GM18907 (cell line): ENCODE measurements around the gene KRTAP10-3.
"Not testable (repeated sequence)": the region's sequence is repeated elsewhere in the genome, so short reads cannot be mapped to it uniquely, and the experiment has no call there.

Experiments
- ATAC-seq: cut with Tn5 transposase; IDR thresholded peaks from one replicate; pipeline ENCODE4 v1.9.1; 2021; ENCODE audit warnings: mild to moderate bottlenecking, moderate library complexity; ENCODE audit not compliant: unreplicated experiment

KRTAP10-3 gene

DNA sequence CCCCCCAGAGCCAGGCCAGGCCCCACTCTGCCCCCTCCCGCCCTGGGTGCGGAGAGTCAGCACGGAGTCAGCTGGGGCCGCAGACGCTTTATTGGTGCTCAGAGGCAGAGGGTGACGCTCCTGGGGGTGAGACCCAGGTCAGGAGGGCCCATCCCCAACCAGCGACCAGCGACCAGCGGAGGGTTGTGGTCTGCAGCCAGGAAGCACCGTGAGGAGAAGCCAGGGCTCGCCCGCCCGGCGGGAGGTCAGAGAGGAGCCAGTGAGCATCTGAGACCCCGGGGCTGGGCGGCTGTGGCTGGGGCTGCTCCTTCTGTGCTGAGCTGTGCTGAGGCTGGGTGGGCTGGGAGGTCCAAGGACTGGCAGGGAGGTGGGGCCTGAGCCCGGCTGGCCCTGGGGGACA lies 8.3 kb downstream of the KRTAP10-3 start:
- ATAC-seq, result not testable (repeated sequence)

DNA sequence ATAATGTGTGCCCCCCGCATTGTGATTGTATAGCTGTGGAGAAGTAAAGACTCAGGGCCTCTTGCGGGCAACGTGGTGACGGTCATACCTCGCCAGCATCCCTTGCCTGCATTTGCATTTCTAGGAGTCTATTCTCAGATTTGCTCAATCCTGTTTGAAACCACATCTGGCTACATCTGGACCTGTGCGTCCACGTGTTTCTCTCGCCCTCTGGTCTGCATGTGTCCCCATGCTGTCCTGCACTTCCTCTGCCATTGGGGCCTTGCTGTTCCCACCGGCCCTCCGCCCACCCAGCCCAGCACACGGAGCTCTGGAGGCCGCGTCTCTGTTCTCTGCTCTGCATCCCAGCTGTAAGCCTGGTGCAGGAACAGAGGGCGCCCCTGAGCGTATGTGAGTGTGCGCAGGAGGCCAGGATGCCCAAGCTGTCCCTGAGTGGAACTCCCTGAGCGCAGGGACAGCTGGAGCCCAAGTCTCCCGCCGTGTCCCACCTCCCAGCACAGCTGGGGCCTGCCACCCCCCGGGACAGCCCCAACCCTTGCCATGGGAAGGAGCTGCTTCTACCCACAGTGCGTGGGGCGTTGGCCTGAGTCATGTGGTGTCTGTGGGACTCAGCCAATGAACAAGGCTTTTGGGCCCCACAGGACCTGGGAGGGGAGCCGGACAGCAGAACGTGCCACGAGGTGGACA lies 8.9 kb downstream of the KRTAP10-3 start:
- no peak for ATAC-seq

- ATAC-seq, result no peak
Observed at GRCh38 chr21:44548922-44549321, 9.7 kb downstream of the KRTAP10-3 start.

GRCh38 chr21:44548381-44548780 lies 10.2 kb downstream of the KRTAP10-3 start:
- no peak for ATAC-seq

- no peak for ATAC-seq
Observed at GRCh38 chr21:44547656-44548331, 10.8 kb downstream of the KRTAP10-3 start.

- no peak for ATAC-seq
Observed at GRCh38 chr21:44544566-44544965, 14.0 kb downstream of the KRTAP10-3 start.

GRCh38 chr21:44542716-44543115 lies 15.9 kb downstream of the KRTAP10-3 start:
- ATAC-seq, result no peak

- ATAC-seq, result no peak
Observed at GRCh38 chr21:44540741-44541288, 17.8 kb downstream of the KRTAP10-3 start.

- no peak for ATAC-seq
Observed at GRCh38 chr21:44539991-44540666, 18.5 kb downstream of the KRTAP10-3 start, which contains the start of gene KRTAP10-1. Gene KRTAP10-1 (minus strand): TSS chr21:44540195. CDS start chr21:44540150, 45 bp downstream.

DNA sequence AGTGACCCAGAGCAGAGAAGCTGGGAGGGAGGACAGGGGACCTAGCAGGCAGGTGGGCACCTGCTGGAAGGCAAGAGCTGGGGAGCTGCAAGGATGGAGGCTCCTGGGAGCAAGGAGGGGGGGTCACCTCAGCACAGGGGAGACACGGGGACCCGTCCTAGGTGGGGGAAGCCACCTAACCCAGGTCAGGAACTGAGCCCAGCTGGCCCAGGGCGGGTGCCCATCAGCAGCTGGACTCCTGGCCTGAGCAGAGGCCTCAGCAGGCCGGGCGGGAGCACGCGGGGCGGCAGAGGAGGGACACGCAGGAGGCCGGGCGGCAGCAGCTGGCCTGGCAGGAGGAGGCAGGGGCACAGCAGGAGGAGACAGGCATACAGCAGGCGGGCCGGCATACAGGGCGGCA lies 19.5 kb downstream of the KRTAP10-3 start:
- ATAC-seq, result no peak

DNA sequence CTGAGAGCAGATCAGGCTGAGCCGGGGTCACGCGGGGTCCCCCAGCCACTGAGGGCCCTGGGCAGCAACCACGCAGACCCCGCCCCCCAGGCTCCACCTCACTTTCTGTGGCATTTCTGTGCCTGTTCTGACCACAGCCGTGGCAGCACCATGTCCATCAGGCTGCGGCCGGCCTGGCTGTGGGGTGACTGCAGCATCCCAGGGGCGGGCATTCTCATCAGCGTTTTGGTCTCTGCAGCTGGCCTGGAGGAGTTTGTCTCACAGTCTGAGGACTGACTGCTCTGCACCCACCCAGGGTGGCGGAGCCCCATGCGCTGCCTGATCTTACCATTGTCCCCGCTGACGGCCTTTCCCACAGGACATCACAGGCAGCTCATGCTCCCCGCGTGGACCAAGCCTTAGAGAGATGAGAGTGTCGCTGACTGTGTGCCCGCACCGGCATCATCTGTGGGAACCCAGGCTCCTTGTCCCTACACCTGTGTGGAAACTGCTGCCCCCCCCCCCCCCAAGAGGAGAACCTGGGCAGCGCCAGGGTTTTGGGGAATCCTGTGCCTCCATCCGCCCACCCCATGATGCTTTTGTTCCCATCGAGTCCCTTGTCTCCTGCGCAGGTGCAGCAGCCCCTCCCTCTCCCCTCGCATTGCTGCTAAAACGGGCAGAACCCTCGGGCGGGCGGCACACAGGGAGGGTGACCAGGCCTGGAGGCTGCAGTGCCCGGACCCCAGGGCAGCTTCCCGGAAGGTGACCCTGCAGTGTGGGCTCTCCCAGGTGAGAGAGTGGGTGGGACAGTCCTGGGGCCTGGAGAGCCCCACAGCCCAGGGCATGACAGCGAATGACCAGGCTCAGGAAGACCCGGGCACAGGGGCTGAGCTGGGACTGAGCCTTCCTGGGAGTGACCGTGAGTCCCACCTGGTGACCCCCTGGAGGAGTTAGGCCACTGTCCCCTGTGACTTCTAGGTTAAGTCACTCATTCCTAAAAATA lies 20.4 kb downstream of the KRTAP10-3 start:
- no peak for ATAC-seq

- ATAC-seq, result no peak
Observed at GRCh38 chr21:44535963-44536362, 22.6 kb downstream of the KRTAP10-3 start.

DNA sequence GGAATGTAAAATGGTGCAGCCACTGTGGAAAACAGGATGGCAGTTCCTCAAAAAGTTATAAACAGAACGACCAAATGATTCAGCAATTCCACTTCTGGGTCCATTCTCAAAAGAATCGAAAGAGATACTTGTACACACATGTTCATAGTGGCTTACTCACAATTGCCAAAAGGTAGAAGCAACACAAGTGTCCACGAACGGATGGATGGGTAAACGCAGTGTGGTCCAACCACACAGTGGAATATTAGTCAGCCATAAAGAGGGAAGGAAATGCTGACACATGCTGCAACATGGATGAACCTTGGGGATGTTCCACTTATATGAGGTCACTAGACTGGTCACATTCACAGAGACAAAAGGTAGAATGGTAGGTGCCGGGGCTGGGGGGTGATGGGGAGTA lies 23.9 kb downstream of the KRTAP10-3 start:
- no peak for ATAC-seq

DNA sequence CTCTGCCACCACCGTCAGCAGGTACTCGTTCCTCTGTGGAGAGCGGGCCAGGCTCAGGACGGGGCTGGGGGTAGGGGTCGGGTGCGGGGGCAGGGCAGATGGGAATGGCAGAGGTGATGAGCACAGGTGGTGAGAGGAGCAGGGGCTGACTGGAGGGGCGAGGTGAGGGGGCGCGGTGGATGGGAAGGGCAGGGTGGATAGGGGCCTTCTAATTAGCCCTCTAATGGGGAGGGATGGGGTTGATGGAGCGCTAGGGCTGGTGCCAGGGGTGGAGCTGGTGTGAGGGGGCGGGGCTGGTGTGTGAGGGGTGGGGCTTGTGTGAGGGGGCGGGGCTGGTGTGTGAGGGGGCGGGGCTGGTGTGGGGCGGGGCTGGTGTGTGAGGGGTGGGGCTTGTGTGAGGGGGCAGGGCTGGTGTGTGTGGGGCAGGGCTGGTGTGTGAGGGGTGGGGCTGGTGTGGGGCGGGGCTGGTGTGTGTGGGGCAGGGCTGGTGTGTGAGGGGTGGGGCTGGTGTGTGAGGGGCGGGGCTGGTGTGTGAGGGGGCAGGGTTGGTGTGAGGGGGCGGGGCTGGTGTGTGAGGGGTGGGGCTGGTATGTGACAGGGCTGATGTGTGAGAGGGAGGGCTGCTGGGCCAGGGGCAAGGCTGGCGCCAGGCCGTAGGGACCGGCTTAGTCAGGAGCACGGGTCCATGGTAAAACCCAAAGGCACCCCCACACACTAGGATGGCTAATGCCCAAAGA lies 24.5 kb downstream of the KRTAP10-3 start:
- ATAC-seq, result no peak

- ATAC-seq, result no peak
Observed at GRCh38 chr21:44533121-44533890, 25.3 kb downstream of the KRTAP10-3 start.

GRCh38 chr21:44532712-44533111 lies 25.9 kb downstream of the KRTAP10-3 start:
- ATAC-seq, result no peak

DNA sequence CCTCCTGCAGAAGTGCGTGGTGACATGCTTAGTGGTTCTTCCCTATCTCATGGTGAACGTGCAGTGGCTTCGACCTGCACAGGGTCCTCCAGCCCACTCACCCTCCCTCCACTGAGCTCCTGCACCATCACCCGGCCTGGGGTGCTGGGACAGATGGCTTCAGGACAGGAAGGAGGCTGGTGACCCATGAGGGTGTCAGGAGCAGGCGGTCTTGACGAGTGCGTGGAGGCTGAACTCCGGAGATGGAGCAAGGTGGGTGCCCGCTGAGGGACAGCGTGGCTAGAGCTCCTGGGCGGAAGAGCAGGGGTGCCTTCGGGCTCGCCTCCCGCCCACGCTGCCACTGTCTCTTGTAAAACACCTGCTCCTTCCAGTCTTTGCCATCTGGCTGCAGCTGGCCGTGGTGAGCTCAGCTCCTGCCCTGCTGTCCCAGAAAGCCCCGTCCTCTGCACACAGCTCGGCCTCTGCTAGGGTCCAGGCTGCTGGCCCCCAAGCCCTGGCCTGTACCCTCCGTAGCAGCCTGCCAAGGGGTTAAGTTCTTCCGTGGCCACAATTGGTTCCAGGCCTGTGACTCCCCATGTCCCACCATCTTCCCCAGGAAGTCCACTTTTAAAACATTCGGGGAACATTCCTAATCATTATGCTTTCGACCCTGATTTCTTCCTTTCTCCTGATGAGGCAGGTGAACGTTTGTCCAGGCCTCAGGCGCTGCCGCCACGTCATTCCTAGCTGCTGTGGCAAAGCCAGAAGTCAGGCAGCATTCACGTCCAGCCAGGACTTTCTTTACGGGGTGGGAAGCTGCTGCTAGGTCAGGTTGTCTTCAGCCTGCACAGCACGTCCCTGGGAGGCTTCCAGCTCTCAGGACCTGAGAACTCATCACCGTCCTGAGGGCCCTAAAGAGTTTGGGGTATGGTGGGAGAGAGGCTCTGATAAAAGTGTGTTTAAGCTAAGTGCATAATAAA lies 26.7 kb downstream of the KRTAP10-3 start:
- ATAC-seq, result no peak
